Stimulated activated CD8-positive, alpha-beta memory T cell treated with anti-CD3 and anti-CD28 coated beads, Interleukin-4, amount 100 ng/mL, for 4 hours (primary cell): ENCODE results near the gene GALC.

Experiments
- DNase-seq, 2 donors: peaks; one replicate each; pipeline ENCODE4 v3.0.0-alpha.2; 2020; ENCODE audit warnings: low read depth in 2 of 2, low spot score in 1 of 2

Gene GALC

DNA sequence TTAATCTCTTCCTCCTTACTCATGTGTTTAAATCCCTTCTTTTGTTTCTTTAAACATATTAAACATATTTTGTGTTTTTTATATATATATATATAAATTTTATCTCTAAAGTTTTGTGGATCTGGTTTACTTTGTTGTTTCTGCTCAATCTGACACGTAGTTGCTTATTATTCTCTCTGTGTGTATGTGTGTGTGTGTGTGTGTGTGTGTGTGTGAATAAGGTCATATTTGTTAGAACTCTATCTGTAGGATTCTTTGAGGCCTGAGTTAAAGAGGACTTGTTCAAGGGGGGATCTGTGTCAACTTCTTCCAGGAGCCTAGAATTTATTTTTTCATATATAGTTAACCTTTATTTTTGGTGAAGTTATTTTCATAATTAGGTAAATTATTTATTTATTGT lies 14.6 kb upstream of the GALC start:
- DNase-seq, result no peak

DNA sequence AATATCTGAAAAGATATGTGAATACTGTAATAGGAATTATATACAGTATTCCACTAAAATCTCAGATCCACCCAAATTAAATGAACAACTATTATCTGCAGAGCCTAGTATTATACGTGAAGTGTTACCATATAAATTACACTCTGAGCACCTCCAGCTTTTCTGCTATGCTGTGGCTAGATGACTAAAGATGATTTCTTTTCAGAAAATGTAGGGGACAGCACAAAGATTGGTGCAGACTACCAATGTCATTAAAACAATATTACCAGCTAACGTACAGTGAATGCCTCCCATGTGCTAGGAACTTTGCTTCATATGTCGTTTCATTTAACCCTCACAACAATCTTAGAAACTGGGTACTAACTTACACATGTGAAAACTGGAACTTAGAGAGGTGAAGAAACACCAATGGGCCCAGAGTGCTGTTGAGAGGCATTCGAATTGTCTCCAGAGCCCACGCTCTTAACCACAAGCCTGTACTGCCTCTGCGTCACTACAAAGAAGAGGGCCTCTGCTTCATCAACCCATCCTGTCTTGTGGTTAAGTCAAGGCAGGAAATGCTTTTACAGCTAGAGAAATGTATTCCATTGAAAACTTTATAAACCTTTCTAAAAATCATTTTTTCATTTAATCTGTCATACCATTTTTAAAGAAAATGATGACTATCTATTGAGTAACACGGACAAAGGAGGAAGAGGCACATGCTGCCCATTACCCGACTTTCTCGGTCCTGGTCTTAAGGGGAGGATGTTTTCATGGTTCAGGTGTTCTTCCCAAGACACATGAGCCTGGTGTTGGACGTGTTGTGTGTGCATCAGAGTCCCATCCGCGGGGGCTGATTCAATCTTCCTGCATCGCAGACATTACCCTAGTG lies 13.2 kb upstream of the GALC start:
- peak; percentile 28 to 48 for DNase-seq

DNA sequence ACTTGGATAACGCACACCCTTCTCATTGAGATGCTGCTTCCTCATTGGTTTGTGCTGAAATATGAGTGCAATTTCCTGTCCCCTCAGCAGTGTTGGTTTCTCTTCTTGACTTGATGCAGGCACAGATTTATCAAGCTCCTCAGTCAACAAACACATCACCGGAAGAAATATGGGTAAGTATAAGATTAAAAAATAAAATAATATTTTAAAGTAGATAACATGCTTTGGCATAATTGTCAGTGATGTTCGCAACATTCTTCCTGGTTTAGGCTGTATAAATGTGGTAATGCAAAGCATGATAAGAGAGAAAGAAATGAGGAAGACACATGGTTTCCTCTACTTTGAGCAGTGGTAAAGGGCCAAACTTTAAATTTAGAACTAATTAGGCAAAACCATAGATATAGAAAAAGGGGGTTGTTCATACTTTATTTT lies 12.1 kb upstream of the GALC start, which contains the start of gene GPR65:
Gene GPR65, plus strand, starts transcription at position 86 of the 432 bp plus-strand sequence. CDS start 5,713 bp downstream, outside the sequence.
- no peak for DNase-seq

DNA sequence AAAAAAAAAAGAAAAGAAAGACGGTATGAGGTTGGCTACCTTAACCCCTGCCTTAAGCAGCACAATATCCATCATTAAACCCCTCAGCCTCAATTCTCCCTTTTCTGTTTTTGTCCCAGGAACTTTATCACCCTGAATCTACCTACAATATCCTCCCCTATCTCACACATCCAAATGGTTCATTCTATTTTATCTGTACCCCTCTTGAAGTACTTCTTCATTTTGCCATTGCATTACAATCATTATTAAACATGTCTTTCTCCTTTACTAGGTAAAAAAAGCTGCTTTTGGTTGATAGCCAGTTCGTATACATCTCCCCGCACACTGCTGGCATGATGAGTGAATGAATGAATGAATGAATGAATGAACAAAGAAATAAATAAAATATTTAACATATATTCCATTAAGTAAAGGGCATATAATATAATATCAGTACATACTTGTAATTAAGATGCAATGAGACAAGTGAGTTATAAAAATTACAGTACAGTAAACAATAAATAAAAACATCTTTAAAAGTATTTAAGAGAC lies 11.6 kb upstream of the GALC start:
- DNase-seq, result no peak

DNA sequence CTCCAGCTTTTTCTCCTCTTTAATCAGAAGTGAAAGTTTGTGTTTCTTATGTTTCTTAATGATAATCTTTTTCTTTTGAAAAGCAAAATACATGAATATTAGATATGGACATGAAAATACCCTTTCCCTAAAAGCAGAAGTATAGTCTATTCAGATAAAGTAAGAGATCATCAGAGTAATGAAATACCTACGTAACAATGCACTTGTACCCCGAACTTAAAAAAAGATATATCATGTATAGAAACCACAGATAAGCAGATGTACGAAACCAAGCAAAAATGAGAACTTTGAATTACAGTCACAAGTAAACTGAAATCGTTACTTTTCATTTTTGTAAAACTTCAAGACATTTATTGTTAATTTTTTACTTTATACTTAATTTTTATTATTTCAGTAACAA lies 10.4 kb upstream of the GALC start:
- DNase-seq, result no peak

DNA sequence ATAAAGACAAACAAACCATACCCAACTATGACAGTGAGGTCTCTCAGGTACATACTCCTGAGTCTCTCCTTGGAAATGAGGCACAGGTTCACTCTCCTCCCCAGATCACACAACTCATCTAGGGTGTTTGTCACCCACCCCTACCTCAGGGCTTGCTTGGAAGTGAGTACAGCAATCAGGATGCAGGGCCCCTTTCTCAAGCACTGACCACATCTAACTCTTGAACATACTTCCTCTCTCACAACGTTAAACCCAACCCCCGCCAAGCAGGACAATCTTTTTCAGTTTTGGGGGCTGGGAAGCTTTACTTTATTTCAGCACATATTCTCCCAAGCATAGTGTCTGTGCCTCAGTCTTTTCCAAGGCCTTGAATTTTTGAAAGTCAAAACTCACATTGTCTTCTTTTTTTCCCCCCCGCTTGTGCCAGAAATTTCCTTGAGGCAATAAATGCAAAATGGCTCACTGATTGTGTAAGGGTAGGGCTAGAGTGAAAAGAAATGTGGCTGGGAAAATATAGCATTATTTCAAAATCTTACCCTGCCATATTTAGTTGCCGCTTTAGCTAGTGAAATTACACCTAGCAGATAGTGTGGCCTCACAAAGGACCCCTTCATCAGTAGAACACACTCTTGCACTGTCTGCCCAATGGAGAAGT lies 9.6 kb upstream of the GALC start:
- no peak for DNase-seq

DNA sequence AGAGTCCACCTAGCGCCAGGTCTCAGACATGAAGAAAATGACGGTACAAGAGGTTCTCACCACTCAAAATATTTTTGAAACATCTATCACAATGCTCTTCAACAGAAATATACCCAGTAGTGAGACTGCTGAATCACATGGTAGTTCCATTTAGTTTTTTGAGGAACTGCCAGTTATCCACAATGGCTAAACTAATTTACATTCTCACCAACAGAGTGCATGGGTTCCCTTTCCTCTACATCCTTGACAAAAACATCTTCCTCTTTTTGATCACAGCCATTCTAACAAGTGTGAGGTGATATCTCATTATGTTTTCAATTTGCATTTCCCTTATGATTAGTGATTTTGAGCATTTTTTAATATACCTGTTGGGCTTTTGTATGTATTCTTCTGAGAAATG lies 6.3 kb upstream of the GALC start:
- DNase-seq, result no peak

DNA sequence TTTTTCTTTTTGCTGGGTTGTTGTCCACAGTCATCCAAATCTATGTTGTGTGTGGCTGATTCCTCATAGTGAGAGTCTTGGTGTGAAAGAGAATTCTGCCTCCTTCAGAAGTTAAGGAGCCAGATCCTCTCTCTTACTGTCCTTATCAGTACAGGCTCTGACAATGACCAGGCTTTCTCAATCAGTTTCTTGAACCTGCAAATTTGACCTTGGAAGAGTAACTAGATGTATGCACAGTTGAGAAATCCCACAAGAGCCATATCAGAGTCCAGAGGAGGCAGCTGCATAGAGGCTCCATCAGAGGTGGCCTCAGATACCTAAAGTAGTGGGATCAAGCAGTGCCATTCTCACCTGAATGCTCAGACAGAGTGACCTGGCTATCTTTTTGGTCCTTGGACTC lies 5.5 kb upstream of the GALC start:
- no peak for DNase-seq

DNA sequence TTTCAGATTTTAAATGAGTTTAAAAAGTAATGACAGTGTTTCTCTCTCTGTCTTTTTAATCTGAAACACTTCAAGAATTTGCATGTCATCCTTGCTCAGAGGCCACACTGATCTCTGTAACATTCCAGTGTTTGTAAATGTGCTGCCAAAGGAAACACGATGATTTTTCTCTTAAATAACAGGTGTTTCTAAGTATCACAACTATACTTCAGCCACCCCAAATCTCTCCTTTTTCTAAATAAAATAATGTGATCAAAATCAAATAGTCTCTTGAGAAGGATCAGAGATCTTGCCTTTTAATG lies 3.3 kb upstream of the GALC start:
- no peak for DNase-seq

DNA sequence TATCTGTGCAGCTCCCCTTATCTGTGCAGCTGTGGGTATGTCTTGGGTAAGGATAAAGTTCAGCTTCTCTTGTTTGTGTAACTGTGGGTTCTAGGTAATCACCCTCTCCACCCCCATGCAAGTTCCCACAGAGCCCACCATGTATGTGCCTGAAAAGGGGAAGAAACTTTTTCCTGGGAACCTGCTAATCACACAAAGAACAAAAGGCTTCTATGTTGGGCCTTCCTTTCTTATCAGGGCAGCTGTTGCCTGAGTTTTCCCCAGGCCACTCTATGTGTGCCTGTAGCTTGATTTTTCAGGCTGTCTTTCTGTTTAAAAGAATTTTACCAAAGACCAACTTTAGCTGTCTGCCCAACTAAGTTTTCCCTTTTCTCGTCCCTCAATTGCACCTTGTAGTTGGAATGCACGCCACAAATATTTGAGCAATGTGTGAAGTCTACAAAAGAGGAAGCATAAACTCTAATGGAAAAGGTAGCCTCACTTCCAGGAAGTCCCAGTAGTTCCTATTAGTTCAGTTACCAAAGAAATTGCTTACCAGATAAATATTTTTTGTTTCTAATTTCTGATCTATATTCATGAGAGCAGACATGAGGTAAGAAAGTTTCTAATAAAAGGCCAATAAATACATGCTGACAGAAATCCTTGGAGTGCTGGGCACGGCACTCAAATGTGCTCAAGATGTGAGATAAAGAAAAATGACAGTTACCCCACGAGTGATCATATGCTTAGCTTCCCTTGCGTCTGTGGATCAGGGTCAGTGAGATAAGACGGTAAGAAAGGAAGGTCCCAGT lies 2.7 kb upstream of the GALC start:
- DNase-seq, result no peak

DNA sequence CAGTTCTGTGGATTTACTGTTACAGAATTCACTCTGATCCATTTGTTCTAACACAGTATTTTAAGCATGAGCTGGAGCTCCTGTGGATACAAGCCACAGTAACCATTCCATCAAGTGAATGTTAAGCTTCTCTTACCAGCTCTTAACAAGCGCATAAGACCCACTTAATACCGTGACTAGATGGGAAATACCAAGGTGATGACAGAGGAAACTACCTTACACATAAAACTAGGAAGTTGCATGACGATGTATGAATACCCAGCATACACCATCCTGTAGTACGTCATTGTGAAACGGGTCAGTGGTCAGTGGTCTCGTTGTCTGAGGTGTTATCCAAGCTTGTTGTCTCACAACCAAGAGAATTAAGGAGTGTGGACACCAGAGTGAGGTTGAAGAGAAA lies 2.0 kb upstream of the GALC start:
- DNase-seq, result no peak

DNA sequence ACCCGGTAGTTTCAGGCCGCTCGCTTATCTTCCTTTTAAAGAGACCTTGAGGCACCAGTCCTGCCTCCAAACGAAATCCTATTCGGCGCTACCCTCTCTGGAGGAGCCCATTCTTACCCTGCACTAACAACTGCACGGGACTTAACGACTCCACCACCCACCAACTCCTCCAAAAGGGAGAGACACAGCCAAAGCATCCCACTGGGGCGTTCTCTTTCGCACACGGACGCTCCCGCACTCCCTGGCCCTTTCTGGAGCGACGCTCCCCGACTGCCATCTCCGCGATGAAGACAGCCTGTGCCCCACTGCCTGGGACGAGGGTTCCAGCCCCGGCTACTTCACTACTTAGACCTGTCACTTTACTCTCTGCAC lies 650 bp downstream of the GALC start:
- no peak for DNase-seq

DNA sequence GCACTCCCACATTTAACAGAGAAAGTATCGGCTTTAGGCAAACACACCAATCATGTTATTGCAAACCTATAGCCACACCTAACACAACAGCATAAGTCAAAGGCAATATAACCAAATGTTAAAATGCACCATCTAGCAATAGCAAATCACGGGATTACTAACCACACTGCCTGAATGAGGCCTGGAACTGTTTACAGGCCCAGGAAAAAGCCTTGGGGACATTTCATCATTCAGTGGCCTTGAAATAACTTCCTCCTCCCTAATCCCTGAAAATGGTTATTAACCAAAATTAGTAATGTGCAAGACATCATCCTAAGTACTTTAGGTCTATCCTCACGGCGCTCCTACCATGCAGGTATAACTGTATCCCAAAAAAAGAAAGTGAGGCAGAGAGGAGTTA lies 2.3 kb downstream of the GALC start:
- no peak for DNase-seq

DNA sequence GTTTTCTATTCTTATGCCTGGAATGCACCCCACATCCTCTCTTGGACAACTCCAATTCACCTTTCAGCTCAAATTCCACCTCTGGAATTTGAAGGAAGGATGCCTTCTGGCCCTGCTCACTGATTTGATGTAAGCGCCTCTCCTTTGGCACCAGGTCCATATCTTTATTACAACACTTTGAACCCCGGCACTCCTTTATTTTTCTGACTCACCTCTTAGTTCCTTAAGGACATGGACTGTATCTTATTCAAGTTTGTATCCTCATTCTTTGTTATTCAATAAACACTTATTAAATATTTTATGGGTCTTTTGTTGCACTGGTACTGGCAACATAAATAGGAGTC lies 3.1 kb downstream of the GALC start:
- no peak for DNase-seq

DNA sequence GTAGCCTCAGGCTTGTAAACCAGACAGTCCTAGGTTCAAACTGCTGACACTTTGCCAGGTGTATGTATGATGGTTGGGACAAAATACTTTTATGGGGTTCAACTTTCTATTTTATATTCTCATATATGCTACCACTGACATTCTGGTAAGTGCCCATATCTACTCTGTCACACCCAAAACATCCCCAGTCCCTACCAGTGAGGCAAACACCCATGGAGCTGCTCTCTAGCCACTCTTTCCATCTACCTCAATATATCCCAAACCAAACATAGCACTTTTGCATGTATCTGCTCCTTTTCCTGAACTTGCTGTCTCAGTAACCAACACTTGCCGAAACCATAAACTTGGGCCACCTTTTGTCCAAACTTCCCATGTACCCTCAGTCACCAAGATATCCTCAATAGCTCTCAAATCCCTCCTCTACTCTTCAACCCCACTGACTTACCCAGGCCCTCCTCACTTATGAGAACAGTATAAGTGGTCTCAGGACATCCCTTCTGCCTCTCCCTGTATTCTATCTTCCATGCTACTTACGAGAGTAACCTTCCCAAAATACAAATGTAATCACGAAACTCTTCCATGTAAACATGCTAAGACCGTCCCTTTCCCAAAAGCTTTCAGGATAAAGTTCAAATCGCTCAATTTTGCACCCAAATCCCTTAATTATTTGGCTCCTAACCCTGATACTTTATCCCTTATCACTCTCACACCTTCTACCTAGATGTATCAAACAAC lies 3.6 kb downstream of the GALC start:
- DNase-seq, result no peak

DNA sequence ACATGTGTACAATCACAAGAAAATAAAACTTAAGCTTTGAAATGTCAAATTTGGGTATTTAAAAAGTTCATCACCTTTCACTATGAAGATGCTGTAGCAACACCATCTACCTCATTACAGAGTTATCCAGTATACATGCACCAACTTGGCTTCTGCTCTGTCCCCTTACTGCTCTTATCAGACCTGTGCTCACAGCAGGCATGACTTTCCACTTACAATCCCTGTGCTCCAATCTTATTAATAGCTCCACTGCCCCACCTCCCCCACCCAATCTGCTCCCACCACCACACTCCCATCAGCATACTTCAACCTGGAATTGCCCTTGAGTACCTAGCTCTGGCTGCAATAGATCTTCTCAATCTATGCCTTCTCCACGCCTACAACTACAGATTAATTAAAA lies 13.3 kb downstream of the GALC start:
- no peak for DNase-seq

DNA sequence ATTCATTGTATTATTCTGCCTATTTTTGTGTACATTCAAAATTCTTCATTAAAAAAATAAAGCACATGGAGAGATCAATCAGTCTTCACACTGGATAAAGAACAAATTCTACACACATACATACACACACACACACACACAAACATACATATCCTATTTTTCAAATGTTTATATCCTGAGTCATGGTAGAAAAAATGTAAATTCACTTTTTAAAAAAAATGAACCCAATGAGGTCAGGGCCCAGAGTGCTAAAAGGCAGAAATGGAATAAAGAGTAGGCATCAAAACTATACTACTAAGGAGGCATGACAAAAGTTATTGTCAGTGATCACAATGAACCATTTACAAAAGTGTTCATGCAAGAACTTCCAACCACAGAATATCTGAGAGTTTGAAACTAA lies 17.3 kb downstream of the GALC start:
- no peak for DNase-seq

DNA sequence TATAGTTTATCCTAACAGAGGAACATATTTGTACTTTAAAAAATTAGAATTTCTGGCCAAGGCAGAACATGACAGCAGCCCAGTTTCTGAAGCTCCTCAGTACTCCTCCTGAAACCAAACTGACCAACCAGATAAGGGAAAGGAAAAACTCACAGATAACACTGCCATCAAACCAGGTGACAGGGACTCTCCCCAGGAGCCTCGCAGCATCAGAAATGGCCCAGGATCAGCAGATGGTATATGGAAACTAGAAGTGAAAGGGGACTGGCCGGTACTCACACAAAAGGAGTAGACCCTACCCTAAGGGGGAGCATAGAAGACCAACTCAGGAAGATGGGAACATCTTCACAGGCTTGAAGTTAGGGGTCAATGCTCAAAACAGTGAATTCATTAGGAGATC lies 22.0 kb downstream of the GALC start:
- no peak for DNase-seq

DNA sequence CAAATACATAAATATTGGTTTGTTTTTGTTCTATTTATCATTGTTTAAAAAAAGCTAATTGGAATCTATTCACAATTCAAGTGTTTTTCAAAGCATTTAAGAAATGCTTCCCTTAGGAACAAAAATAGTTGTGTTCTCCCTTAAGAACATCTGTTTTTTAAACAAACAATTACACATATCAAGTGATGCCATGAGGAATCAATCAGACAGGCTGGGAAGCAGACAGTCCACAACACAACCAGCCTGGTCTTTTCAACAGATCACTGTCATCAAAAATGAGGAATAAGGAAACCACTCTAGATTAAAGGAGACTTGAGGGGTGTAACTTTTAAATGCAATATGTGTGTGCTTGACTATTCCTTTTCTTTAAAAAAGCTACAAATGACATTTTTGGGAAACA lies 25.5 kb downstream of the GALC start:
- DNase-seq, result no peak

DNA sequence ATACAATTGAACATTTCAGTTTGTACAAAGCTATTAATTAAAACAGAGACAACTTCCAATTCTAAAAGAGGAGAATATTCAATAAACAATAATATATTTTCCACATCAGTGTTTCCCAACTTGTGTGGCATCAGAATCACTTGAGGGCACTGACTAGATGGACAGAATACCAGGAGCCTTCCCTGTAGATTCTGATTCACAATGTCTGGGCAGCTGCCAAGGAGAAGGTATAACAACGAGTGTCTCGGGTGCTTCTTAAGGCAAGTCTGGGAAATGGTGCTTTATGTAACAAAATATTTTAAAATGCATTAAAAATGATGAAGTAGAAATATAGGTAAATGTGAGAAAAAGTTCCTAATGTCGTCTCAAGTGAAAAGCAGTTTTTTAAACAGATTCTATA lies 26.2 kb downstream of the GALC start:
- no peak for DNase-seq

DNA sequence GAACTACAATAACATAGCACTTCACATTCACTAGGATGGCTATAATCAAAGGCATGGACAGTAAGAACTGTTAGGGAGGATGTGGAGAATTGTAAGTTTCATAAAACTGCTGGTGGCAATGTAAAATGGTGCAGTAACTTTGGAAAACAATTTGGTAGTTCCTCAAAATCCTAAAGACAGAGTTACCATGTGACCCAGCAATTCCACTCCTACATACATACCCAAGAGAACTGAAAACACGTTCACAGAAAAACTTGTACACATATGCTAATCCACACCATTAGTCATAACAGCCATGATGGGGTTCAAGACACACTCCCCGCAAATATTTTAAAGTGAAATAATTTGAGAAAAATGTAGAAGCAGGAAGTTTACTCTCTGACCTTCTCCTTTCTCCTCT lies 31.7 kb downstream of the GALC start:
- no peak for DNase-seq
